NCI-H524 (cell line): ENCODE results near the gene IPO8.
A peak's percentile ranks its signal among the peaks of the same experiment; 100 is the strongest.

Source experiments
- DNase-seq, 2 experiments: peaks; one replicate each; lab custom pipeline; 2025; lab: John Stamatoyannopoulos, UW

IPO8 gene

GRCh38 chr12:30695199-30696102 is at the start of gene IPO8:
IPO8 (minus strand) TSS chr12:30695869; CDS start chr12:30695647, 222 bp downstream.
- DNase-seq, result peak; percentile 90 to 93

GRCh38 chr12:30744321-30744720 is 48.7 kb upstream of the IPO8 start:
- peak; percentile 13 to 59 for DNase-seq

GRCh38 chr12:30740274-30740673 is 44.6 kb upstream of the IPO8 start:
- DNase-seq, result no peak

GRCh38 chr12:30739020-30739419 is 43.4 kb upstream of the IPO8 start:
- DNase-seq, result no peak

GRCh38 chr12:30732954-30733637 is 37.4 kb upstream of the IPO8 start:
- no peak for DNase-seq

GRCh38 chr12:30730011-30730410 is 34.3 kb upstream of the IPO8 start:
- DNase-seq, result peak in 1 of 2 experiments; percentile 4

GRCh38 chr12:30729547-30729946 is 33.9 kb upstream of the IPO8 start:
- no peak for DNase-seq

- DNase-seq, result no peak
Measured at GRCh38 chr12:30726647-30727046, 31.0 kb upstream of the IPO8 start.

GRCh38 chr12:30725739-30726138 is 30.1 kb upstream of the IPO8 start:
- no peak for DNase-seq

GRCh38 chr12:30719060-30719459 is 23.4 kb upstream of the IPO8 start:
- no peak for DNase-seq

GRCh38 chr12:30707613-30708342 is 12.1 kb upstream of the IPO8 start:
- no peak for DNase-seq

- no peak for DNase-seq
Measured at GRCh38 chr12:30706476-30706875, 10.8 kb upstream of the IPO8 start.

GRCh38 chr12:30701056-30701455 is 5.4 kb upstream of the IPO8 start:
- DNase-seq, result peak; percentile 20 to 86

- no peak for DNase-seq
Measured at GRCh38 chr12:30700216-30700900, 4.7 kb upstream of the IPO8 start.

- DNase-seq, result no peak
Measured at GRCh38 chr12:30698346-30698745, 2.7 kb upstream of the IPO8 start.

- no peak for DNase-seq
Measured at GRCh38 chr12:30696943-30697342, 1.3 kb upstream of the IPO8 start.

GRCh38 chr12:30696486-30696885 is 817 bp upstream of the IPO8 start:
- DNase-seq, result no peak

GRCh38 chr12:30696103-30696408 is 387 bp upstream of the IPO8 start:
- no peak for DNase-seq

GRCh38 chr12:30694412-30695198 is 1.1 kb downstream of the IPO8 start:
- peak; percentile 37 to 78 for DNase-seq

GRCh38 chr12:30692470-30692869 is 3.2 kb downstream of the IPO8 start:
- DNase-seq, result no peak
